Smooth muscle cell (in vitro differentiated cells): Measurements from ENCODE around the gene COPE. TPM values are rescaled to one million over a fixed set of nuclear protein-coding genes. Genes with fewer than 3 reads are reported as not detected.

Experiments
- DNase-seq: peaks from one replicate; lab custom pipeline; 2025; ENCODE audit not compliant: unreplicated experiment; lab: John Stamatoyannopoulos, UW
- H2AFZ ChIP-seq: fragments of 200-600 bp; sonication (generic); 2 replicates; pipeline ENCODE4 v1.6.0; 2016; ENCODE audit warnings: antibody characterized with exemption, low read depth, mild to moderate bottlenecking
- H3F3A ChIP-seq: fragments of 200-600 bp; sonication (generic); 2 replicates; pipeline ENCODE4 v1.6.0; 2017; ENCODE audit warnings: antibody characterized with exemption, low read depth
- H3K27ac ChIP-seq: fragments of 200-600 bp; sonication (generic); 2 replicates; pipeline ENCODE4 v1.5.1; 2016; ENCODE audit warnings: low read depth, mild to moderate bottlenecking
- H3K27me3 ChIP-seq: fragments of 200-600 bp; sonication (generic); 2 replicates; pipeline ENCODE4 v1.6.1; 2016; ENCODE audit warnings: low read depth, mild to moderate bottlenecking
- H3K36me3 ChIP-seq: fragments of 200-600 bp; sonication (generic); 2 replicates; pipeline ENCODE4 v1.5.1; 2016; ENCODE audit warnings: low read depth
- H3K4me1 ChIP-seq: fragments of 200-600 bp; sonication (generic); 2 replicates; pipeline ENCODE4 v1.5.1; 2016; ENCODE audit warnings: low read depth
- H3K4me2 ChIP-seq: fragments of 200-600 bp; sonication (generic); 2 replicates; pipeline ENCODE4 v1.6.0; 2016; ENCODE audit warnings: mild to moderate bottlenecking
- H3K4me3 ChIP-seq: fragments of 200-600 bp; sonication (generic); 2 replicates; pipeline ENCODE4 v1.5.1; 2016; ENCODE audit warnings: mild to moderate bottlenecking
- H3K79me2 ChIP-seq: fragments of 200-600 bp; sonication (generic); 2 replicates; pipeline ENCODE4 v1.6.0; 2016; ENCODE audit warnings: low read depth, mild to moderate bottlenecking
- H3K9ac ChIP-seq: fragments of 200-600 bp; sonication (generic); 2 replicates; pipeline ENCODE4 v1.6.0; 2016; ENCODE audit warnings: low read depth
- H3K9me3 ChIP-seq: fragments of 200-600 bp; sonication (generic); replicated peaks from 2 replicates; pipeline ENCODE4 v1.5.1; 2016; ENCODE audit warnings: low read depth
- H4K20me1 ChIP-seq: fragments of 200-600 bp; sonication (generic); 2 replicates; pipeline ENCODE4 v1.6.0; 2016; ENCODE audit warnings: low read depth
- CTCF ChIP-seq: fragments of 200-600 bp; sonication (generic); IDR thresholded peaks from 2 replicates; pipeline ENCODE4 v1.5.1; 2017; ENCODE audit warnings: borderline replicate concordance, mild to moderate bottlenecking, antibody characterized with exemption; ENCODE audit not compliant: insufficient read depth, poor library complexity, severe bottlenecking
- WGBS: methylation state at CpG from one replicate; pipeline ENCODE4 v1.1.7; 2016; ENCODE audit warnings: low lambda C conversion rate; 5-methylcytosine and 5-hydroxymethylcytosine counted together
- polyA plus RNA-seq: library from polyadenylated mRNA; unstranded; fragments of >200 nt; fragmentation: Nextera tagmentation; extraction: Ambion mirVana; gene quantifications from 2 replicates; pipeline ENCODE4 v1.2.1, GENCODE V29; 2016
- total RNA-seq: library from RNA; depleted of rRNA; stranded (reverse); fragments of >200 nt; gene quantifications from 2 replicates; pipeline ENCODE4 v1.2.3, GENCODE V29; 2014

Gene COPE
- total and polyA plus RNA-seq, 2 experiments from 2014 or later, result 236 to 497 TPM

GRCh38 chr19:18929311-18929710, 10.1 kb upstream of the COPE start:
- no peaks in the 10 kb centered on the region for H3K79me2 ChIP-seq
- H2AFZ ChIP-seq, result no peak overlapping the region
- H3K36me3 ChIP-seq, result no peaks in the 10 kb centered on the region
- H3K27ac ChIP-seq, result no peak overlapping the region
- 98% methylated on average over 23 of the region's 25 CpGs for WGBS
- H3K27me3 ChIP-seq, result no peaks in the 10 kb centered on the region
- no peak overlapping the region for H3K9ac ChIP-seq
- no peak for TF ChIP-seq CTCF
- DNase-seq, result no peak
- H3K4me2 ChIP-seq, result no peak overlapping the region
- H3K9me3 ChIP-seq, result no peaks in the 10 kb centered on the region
- peaks cover 27% of the 10 kb centered on the region for H4K20me1 ChIP-seq
- H3K4me1 ChIP-seq, result no peaks in the 10 kb centered on the region
- no peak overlapping the region for H3K4me3 ChIP-seq
- H3F3A ChIP-seq, result no peaks in the 10 kb centered on the region

- WGBS, result 97% methylated on average over 25 of the region's 26 CpGs
Measured at GRCh38 chr19:18928018-18928805, 9.0 kb upstream of the COPE start.

GRCh38 chr19:18924684-18925213, 5.6 kb upstream of the COPE start:
- no peaks in the 10 kb centered on the region for H3K36me3 ChIP-seq
- no peak for TF ChIP-seq CTCF
- no peak overlapping the region for H3K4me2 ChIP-seq
- H2AFZ ChIP-seq, result no peak overlapping the region
- 97% methylated on average over 15 of the region's 15 CpGs for WGBS
- H3K9ac ChIP-seq, result no peak overlapping the region
- H3K4me1 ChIP-seq, result peaks cover 7% of the 10 kb centered on the region
- H4K20me1 ChIP-seq, result peaks cover 9% of the 10 kb centered on the region
- peaks cover 14% of the 10 kb centered on the region for H3K79me2 ChIP-seq
- H3F3A ChIP-seq, result no peaks in the 10 kb centered on the region
- no peak overlapping the region for H3K4me3 ChIP-seq
- no peak for DNase-seq
- no peak overlapping the region for H3K27ac ChIP-seq
- H3K9me3 ChIP-seq, result no peaks in the 10 kb centered on the region
- no peaks in the 10 kb centered on the region for H3K27me3 ChIP-seq

More at GRCh38 chr19:18928018-18928805, 9.0 kb upstream of the COPE start:
- Histone ChIP-seq H2AFZ (no peak overlapping the region), H3K36me3 (no peaks in the 10 kb centered on the region), H3K9me3 (no peaks in the 10 kb centered on the region), H3K4me2 (no peak overlapping the region), H3K27ac (no peak overlapping the region), H3F3A (no peaks in the 10 kb centered on the region), H3K27me3 (no peaks in the 10 kb centered on the region), H3K9ac (no peak overlapping the region), H3K4me1 (no peaks in the 10 kb centered on the region), H4K20me1 (peaks cover 24% of the 10 kb centered on the region), H3K79me2 (no peaks in the 10 kb centered on the region), H3K4me3 (no peak overlapping the region)
- no peak for TF ChIP-seq CTCF
- DNase-seq, result no peak
